ENCODE data around the gene CPD.

Gene CPD

DNA sequence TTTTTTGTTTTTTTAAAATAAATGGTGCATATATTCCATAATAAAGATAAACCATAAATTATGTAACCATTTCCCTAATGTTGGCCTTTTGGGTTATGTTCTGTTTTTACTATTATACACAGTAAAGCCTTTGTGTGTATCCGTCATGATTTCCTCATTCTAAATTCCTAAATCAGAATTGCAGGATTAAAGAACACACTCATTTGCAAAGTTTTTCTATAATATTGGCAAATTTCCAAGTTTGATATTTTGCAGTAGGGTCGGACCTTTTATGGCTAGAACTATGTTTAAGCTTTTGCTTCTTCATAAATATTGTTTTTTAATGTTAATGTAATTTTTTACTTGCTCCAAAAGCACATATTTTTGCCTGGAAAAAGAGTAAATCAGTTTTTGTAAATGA, 115.1 kb downstream of the CPD start:
- H3K36me3 ChIP-seq (replicated peaks; ENCODE audit: low read depth, low read length): peaks cover 33% of the 10 kb centered on the region
- no peak overlapping the region for H2AFZ ChIP-seq (ENCODE audit: low read depth, low read length)
- no peaks in the 10 kb centered on the region for H3K4me1 ChIP-seq (ENCODE audit: low read length)
- no peaks in the 10 kb centered on the region for H3K9me3 ChIP-seq (ENCODE audit: insufficient read depth, low read length)
- no peak overlapping the region for H3K4me3 ChIP-seq (ENCODE audit: low read length)
- H3K27me3 ChIP-seq (ENCODE audit: low read depth, low read length): no peaks in the 10 kb centered on the region
- no peak overlapping the region for H3K27ac ChIP-seq (ENCODE audit: low read length)
- H4K20me1 ChIP-seq (ENCODE audit: insufficient read depth, low read length): no peaks in the 10 kb centered on the region
- no peak overlapping the region for H3K9ac ChIP-seq (ENCODE audit: low read length)
- no peak overlapping the region for H3K4me2 ChIP-seq (ENCODE audit: low read length)
- TF ChIP-seq EZH2phosphoT487 (IDR thresholded peaks at IDR 0.05; ENCODE audit: low read depth) (no peak), CTCF (IDR thresholded peaks at IDR 0.05; ENCODE audit: low read depth, low read length) (no peak)
- H3K79me2 ChIP-seq (ENCODE audit: low read length): no peaks in the 10 kb centered on the region

DNA sequence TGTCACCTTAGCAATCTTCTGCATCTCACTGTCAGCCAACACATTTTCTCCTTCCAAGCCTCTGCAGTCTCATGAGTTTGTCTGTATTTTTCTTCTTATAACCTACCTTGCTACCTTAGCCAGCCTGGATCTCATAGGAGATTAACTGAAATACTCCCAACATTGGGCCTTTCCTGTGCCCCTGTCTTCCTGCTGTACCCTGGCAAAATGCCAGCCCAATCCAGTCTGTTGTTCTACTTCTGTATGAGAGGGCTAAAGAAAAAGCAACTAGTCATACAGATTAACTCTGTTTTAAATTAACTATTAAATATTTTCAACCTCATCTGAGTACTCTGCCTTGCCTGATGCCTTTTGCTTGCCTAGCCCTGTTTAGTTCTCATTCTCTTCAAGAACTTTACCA, 116.9 kb downstream of the CPD start:
- H3K4me1 ChIP-seq (ENCODE audit: low read length): no peaks in the 10 kb centered on the region
- no peak overlapping the region for H3K9ac ChIP-seq (ENCODE audit: low read length)
- no peak overlapping the region for H3K27ac ChIP-seq (ENCODE audit: low read length)
- no peak overlapping the region for H3K4me2 ChIP-seq (ENCODE audit: low read length)
- H4K20me1 ChIP-seq (ENCODE audit: insufficient read depth, low read length): no peaks in the 10 kb centered on the region
- peaks cover 39% of the 10 kb centered on the region for H3K36me3 ChIP-seq (replicated peaks; ENCODE audit: low read depth, low read length)
- H3K27me3 ChIP-seq (ENCODE audit: low read depth, low read length): no peaks in the 10 kb centered on the region
- no peak overlapping the region for H2AFZ ChIP-seq (ENCODE audit: low read depth, low read length)
- no peaks in the 10 kb centered on the region for H3K9me3 ChIP-seq (ENCODE audit: insufficient read depth, low read length)
- no peak overlapping the region for H3K4me3 ChIP-seq (ENCODE audit: low read length)
- no peaks in the 10 kb centered on the region for H3K79me2 ChIP-seq (ENCODE audit: low read length)
- TF ChIP-seq EZH2phosphoT487 (IDR thresholded peaks at IDR 0.05; ENCODE audit: low read depth) (no peak), CTCF (IDR thresholded peaks at IDR 0.05; ENCODE audit: low read depth, low read length) (no peak)

DNA sequence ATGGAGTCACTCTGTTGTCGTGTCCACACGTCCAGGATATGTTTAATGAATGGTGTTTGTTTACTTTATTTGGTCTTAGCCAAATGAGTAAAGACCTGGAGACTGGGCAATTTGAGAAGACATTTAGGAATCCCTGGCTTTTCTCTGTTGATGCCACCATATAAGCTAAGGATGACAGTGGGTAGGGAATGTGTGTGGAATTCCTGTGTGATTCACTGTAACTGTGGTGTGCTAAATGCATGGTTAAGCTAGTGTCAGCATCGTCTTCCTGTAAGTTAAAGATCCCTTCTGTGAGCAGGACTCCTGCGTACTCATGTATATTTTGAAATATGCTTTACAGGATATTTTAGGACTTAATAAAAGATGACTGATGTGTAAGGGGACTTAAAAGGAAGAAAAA, 124.8 kb downstream of the CPD start:
- Histone ChIP-seq H3K79me2 (ENCODE audit: low read length) (no peaks in the 10 kb centered on the region), H3K9ac (ENCODE audit: low read length) (no peak overlapping the region), H2AFZ (ENCODE audit: low read depth, low read length) (no peak overlapping the region), H3K27me3 (ENCODE audit: low read depth, low read length) (no peaks in the 10 kb centered on the region), H3K4me3 (ENCODE audit: low read length) (no peak overlapping the region), H3K4me2 (ENCODE audit: low read length) (no peak overlapping the region), H3K36me3 (replicated peaks; ENCODE audit: low read depth, low read length) (peaks cover 40% of the 10 kb centered on the region), H3K9me3 (ENCODE audit: insufficient read depth, low read length) (no peaks in the 10 kb centered on the region), H3K27ac (ENCODE audit: low read length) (no peak overlapping the region), H4K20me1 (ENCODE audit: insufficient read depth, low read length) (no peaks in the 10 kb centered on the region; the same call in 1 of the 2 replicates), H3K4me1 (ENCODE audit: low read length) (no peaks in the 10 kb centered on the region)
- no peak for TF ChIP-seq EZH2phosphoT487 (IDR thresholded peaks at IDR 0.05; ENCODE audit: low read depth)
- TF ChIP-seq CTCF (IDR thresholded peaks at IDR 0.05; ENCODE audit: low read depth, low read length): no peak

GRCh38 chr17:30505868-30506417, 127.2 kb downstream of the CPD start:
- Histone ChIP-seq H3K79me2 (ENCODE audit: low read length) (no peaks in the 10 kb centered on the region), H3K36me3 (replicated peaks; ENCODE audit: low read depth, low read length) (peaks cover 29% of the 10 kb centered on the region)

More at GRCh38 chr17:30505868-30506417, 127.2 kb downstream of the CPD start:
- Histone ChIP-seq H3K27me3 (ENCODE audit: low read depth, low read length) (no peaks in the 10 kb centered on the region), H3K9me3 (ENCODE audit: insufficient read depth, low read length) (no peaks in the 10 kb centered on the region), H3K4me1 (ENCODE audit: low read length) (no peaks in the 10 kb centered on the region), H2AFZ (ENCODE audit: low read depth, low read length) (no peak overlapping the region), H4K20me1 (ENCODE audit: insufficient read depth, low read length) (no peaks in the 10 kb centered on the region; the same call in 1 of the 2 replicates), H3K4me3 (ENCODE audit: low read length) (no peak overlapping the region), H3K4me2 (ENCODE audit: low read length) (no peak overlapping the region), H3K9ac (ENCODE audit: low read length) (no peak overlapping the region), H3K27ac (ENCODE audit: low read length) (no peak overlapping the region)
- TF ChIP-seq EZH2phosphoT487 (IDR thresholded peaks at IDR 0.05; ENCODE audit: low read depth): no peak
- no peak for TF ChIP-seq CTCF (IDR thresholded peaks at IDR 0.05; ENCODE audit: low read depth, low read length)

Measured in OCI-LY3 (cell line).